CD4-positive, CD25-positive, alpha-beta regulatory T cell (primary cell): ENCODE results near the gene LRGUK. TPM values are rescaled to one million over a fixed set of nuclear protein-coding genes. Genes with fewer than 3 reads are reported as not detected.

Experiments used
- ATAC-seq, 2 donors: fragments of 150-1000 bp; cut with Tn5 transposase; one replicate each; pipeline ENCODE4 v1.10.0; 2021; ENCODE audit warnings: low read depth in 2 of 2, moderate number of reproducible peaks in 2 of 2, moderate library complexity in 1 of 2
- DNase-seq, 3 donors: peaks; one replicate each; pipeline versions ENCODE4 v3.0.0 to v3.0.0-alpha.2; 2012 to 2022; ENCODE audit warnings: mixed read lengths in 1 of 3
- H3K27ac ChIP-seq: one replicate; pipeline ENCODE4 v1.7.0; 2013; ENCODE audit warnings: mild to moderate bottlenecking, low read length; ENCODE audit not compliant: insufficient read depth, poor library complexity, severe bottlenecking
- H3K27me3 ChIP-seq: one replicate; pipeline ENCODE4 v1.7.0; 2013; ENCODE audit warnings: low read length; ENCODE audit not compliant: control insufficient read depth, insufficient read depth
- H3K36me3 ChIP-seq: one replicate; pipeline ENCODE4 v1.7.0; 2013; ENCODE audit warnings: mild to moderate bottlenecking, low read length, moderate library complexity; ENCODE audit not compliant: control insufficient read depth, insufficient read depth
- H3K4me1 ChIP-seq: 2 replicates; pipeline ENCODE4 v1.7.0; 2013; ENCODE audit warnings: mild to moderate bottlenecking, low read length; ENCODE audit not compliant: insufficient read depth, control insufficient read depth, poor library complexity, severe bottlenecking
- H3K4me3 ChIP-seq: one replicate; pipeline ENCODE4 v1.7.0; 2013; ENCODE audit warnings: low read depth, mild to moderate bottlenecking, low read length, moderate library complexity
- H3K9me3 ChIP-seq, 2 experiments: 1 replicate in 1 of 2; 2 replicates in 1 of 2; pipeline ENCODE4 v1.7.0; 2013; ENCODE audit warnings: low read length in 2 of 2, mild to moderate bottlenecking in 1 of 2, moderate library complexity in 1 of 2; ENCODE audit not compliant: control insufficient read depth in 2 of 2
- H3K27ac Mint-ChIP-seq, 3 donors: one replicate each; pipeline ENCODE4 v1.8.0; 2020 to 2022; ENCODE audit warnings: mild to moderate bottlenecking in 3 of 3, mixed read lengths in 3 of 3, moderate library complexity in 2 of 3
- H3K27me3 Mint-ChIP-seq: one replicate; pipeline ENCODE4 v1.8.0; 2022; ENCODE audit warnings: mild to moderate bottlenecking, mixed read lengths
- H3K36me3 Mint-ChIP-seq: one replicate; pipeline ENCODE4 v1.8.0; 2020; ENCODE audit warnings: mixed read lengths
- H3K4me1 Mint-ChIP-seq, 4 donors: one replicate each; pipeline ENCODE4 v1.8.0; 2020 to 2022; ENCODE audit warnings: mixed read lengths in 4 of 4, mild to moderate bottlenecking in 1 of 4
- H3K4me3 Mint-ChIP-seq, 4 donors: one replicate each; pipeline ENCODE4 v1.8.0; 2020 to 2022; ENCODE audit warnings: mild to moderate bottlenecking in 4 of 4, mixed read lengths in 4 of 4, moderate library complexity in 3 of 4
- H3K9me3 Mint-ChIP-seq, 7 donors: one replicate each; pipeline ENCODE4 v1.8.0; 2020 to 2022; ENCODE audit warnings: mixed read lengths in 7 of 7, mild to moderate bottlenecking in 3 of 7, moderate library complexity in 2 of 7
- polyA plus RNA-seq, 4 donors: library from polyadenylated mRNA; unstranded; fragments of 300-500 nt; fragmentation: Illumina TruSeq; gene quantifications; one replicate each; pipeline ENCODE4 v1.2.3, GENCODE V29; 2021
- total RNA-seq: library from RNA; stranded (reverse); gene quantifications from one replicate; pipeline ENCODE4 v1.2.3, GENCODE V29; 2022

The LRGUK gene
- total and polyA plus RNA-seq, 5 donors from 2014 or later: 0.47 TPM; not detected in 4

- Mint-ChIP-seq H3K36me3 (no peaks in the 10 kb centered on the region), H3K9me3 (no peaks in the 10 kb centered on the region), H3K4me3 (no peak overlapping the region), H3K27me3 (no peaks in the 10 kb centered on the region), H3K4me1 (peaks cover 0 to 10% (median under 1%) of the 10 kb centered on the region in 4 donors), H3K27ac (no peak overlapping the region)
- DNase-seq (no peak), ATAC-seq (no peak)
- no peak overlapping the region for H3K27ac ChIP-seq
- H3K27me3 ChIP-seq: peaks cover 2% of the 10 kb centered on the region
- no peaks in the 10 kb centered on the region for H3K9me3 ChIP-seq
- H3K36me3 ChIP-seq: no peaks in the 10 kb centered on the region
- no peak overlapping the region for H3K4me3 ChIP-seq
- H3K4me1 ChIP-seq: no peaks in the 10 kb centered on the region
Observed at GRCh38 chr7:134179036-134180011, 52.2 kb downstream of the LRGUK start.

- Mint-ChIP-seq H3K9me3 (no peaks in the 10 kb centered on the region), H3K4me1 (no peaks in the 10 kb centered on the region), H3K36me3 (no peaks in the 10 kb centered on the region), H3K27me3 (no peaks in the 10 kb centered on the region), H3K4me3 (no peak overlapping the region), H3K27ac (no peak overlapping the region)
- H3K4me3 ChIP-seq: no peak overlapping the region
- no peaks in the 10 kb centered on the region for H3K36me3 ChIP-seq
- no peak overlapping the region for H3K27ac ChIP-seq
- no peaks in the 10 kb centered on the region for H3K9me3 ChIP-seq
- ATAC-seq (no peak), DNase-seq (no peak)
- H3K27me3 ChIP-seq: peaks cover 2% of the 10 kb centered on the region
- H3K4me1 ChIP-seq: no peaks in the 10 kb centered on the region
Observed at GRCh38 chr7:134180376-134180775, 53.2 kb downstream of the LRGUK start.

- ATAC-seq (no peak), DNase-seq (no peak)
- Mint-ChIP-seq H3K9me3 (no peaks in the 10 kb centered on the region), H3K27ac (no peak overlapping the region), H3K4me1 (no peaks in the 10 kb centered on the region), H3K36me3 (no peaks in the 10 kb centered on the region), H3K27me3 (no peaks in the 10 kb centered on the region), H3K4me3 (no peak overlapping the region)
- no peaks in the 10 kb centered on the region for H3K9me3 ChIP-seq
- H3K36me3 ChIP-seq: no peaks in the 10 kb centered on the region
- no peak overlapping the region for H3K27ac ChIP-seq
- no peaks in the 10 kb centered on the region for H3K4me1 ChIP-seq
- peaks cover 2% of the 10 kb centered on the region for H3K27me3 ChIP-seq
- no peak overlapping the region for H3K4me3 ChIP-seq
Observed at GRCh38 chr7:134182078-134182477, 54.9 kb downstream of the LRGUK start.

GRCh38 chr7:134184767-134185166 lies 57.6 kb downstream of the LRGUK start:
- Histone ChIP-seq H3K4me3 (no peak overlapping the region), H3K9me3 (no peaks in the 10 kb centered on the region), H3K27me3 (peaks cover 2% of the 10 kb centered on the region), H3K36me3 (no peaks in the 10 kb centered on the region), H3K27ac (no peak overlapping the region), H3K4me1 (no peaks in the 10 kb centered on the region)
- no peak for DNase-seq
- Mint-ChIP-seq H3K27me3 (no peaks in the 10 kb centered on the region), H3K27ac (no peak overlapping the region), H3K4me1 (no peaks in the 10 kb centered on the region), H3K36me3 (no peaks in the 10 kb centered on the region), H3K9me3 (no peaks in the 10 kb centered on the region), H3K4me3 (no peak overlapping the region)
- ATAC-seq: no peak

- ATAC-seq (no peak), DNase-seq (no peak)
- Histone ChIP-seq H3K27ac (no peak overlapping the region), H3K27me3 (peaks cover 2% of the 10 kb centered on the region), H3K36me3 (no peaks in the 10 kb centered on the region), H3K9me3 (no peaks in the 10 kb centered on the region), H3K4me1 (no peaks in the 10 kb centered on the region), H3K4me3 (no peak overlapping the region)
- Mint-ChIP-seq H3K4me1 (no peaks in the 10 kb centered on the region), H3K27me3 (no peaks in the 10 kb centered on the region), H3K27ac (no peak overlapping the region), H3K36me3 (no peaks in the 10 kb centered on the region), H3K9me3 (no peaks in the 10 kb centered on the region), H3K4me3 (no peak overlapping the region)
Observed at GRCh38 chr7:134186027-134186426, 58.9 kb downstream of the LRGUK start.

- no peak overlapping the region for H3K4me3 Mint-ChIP-seq
- Histone ChIP-seq H3K9me3 (no peaks in the 10 kb centered on the region), H3K27ac (no peak overlapping the region)
Observed at GRCh38 chr7:134186801-134187200, 59.7 kb downstream of the LRGUK start.

GRCh38 chr7:134187893-134188292 lies 60.8 kb downstream of the LRGUK start:
- Histone ChIP-seq H3K4me1 (no peaks in the 10 kb centered on the region), H3K36me3 (no peaks in the 10 kb centered on the region), H3K4me3 (no peak overlapping the region), H3K27me3 (peaks cover 2% of the 10 kb centered on the region), H3K9me3 (no peaks in the 10 kb centered on the region), H3K27ac (no peak overlapping the region)
- Mint-ChIP-seq H3K27me3 (no peaks in the 10 kb centered on the region), H3K36me3 (no peaks in the 10 kb centered on the region), H3K27ac (peak overlapping the region in 1 of 3 donors; percentile 76), H3K4me3 (no peak overlapping the region), H3K4me1 (no peaks in the 10 kb centered on the region), H3K9me3 (no peaks in the 10 kb centered on the region)
- no peak for DNase-seq
- no peak for ATAC-seq

More at GRCh38 chr7:134186801-134187200, 59.7 kb downstream of the LRGUK start:
- peak overlapping the region in 1 of 3 donors; percentile 23 for H3K27ac Mint-ChIP-seq
- no peaks in the 10 kb centered on the region for H3K9me3 Mint-ChIP-seq
- no peaks in the 10 kb centered on the region for H3K27me3 Mint-ChIP-seq
- H3K36me3 ChIP-seq: no peaks in the 10 kb centered on the region
- DNase-seq: no peak
- no peaks in the 10 kb centered on the region for H3K4me1 Mint-ChIP-seq
- H3K27me3 ChIP-seq: peaks cover 2% of the 10 kb centered on the region
- no peak overlapping the region for H3K4me3 ChIP-seq
- ATAC-seq: no peak
- no peaks in the 10 kb centered on the region for H3K4me1 ChIP-seq
- no peaks in the 10 kb centered on the region for H3K36me3 Mint-ChIP-seq

GRCh38 chr7:134188311-134188710 lies 61.2 kb downstream of the LRGUK start:
- Histone ChIP-seq H3K4me3 (no peak overlapping the region), H3K9me3 (no peaks in the 10 kb centered on the region), H3K36me3 (no peaks in the 10 kb centered on the region), H3K27ac (no peak overlapping the region), H3K27me3 (peaks cover 2% of the 10 kb centered on the region), H3K4me1 (no peaks in the 10 kb centered on the region)
- no peak for DNase-seq
- H3K4me3 Mint-ChIP-seq: no peak overlapping the region
- peak overlapping the region in 1 of 3 donors; percentile 76 for H3K27ac Mint-ChIP-seq
- no peaks in the 10 kb centered on the region for H3K36me3 Mint-ChIP-seq
- ATAC-seq: no peak
- no peaks in the 10 kb centered on the region for H3K9me3 Mint-ChIP-seq
- no peaks in the 10 kb centered on the region for H3K27me3 Mint-ChIP-seq
- no peaks in the 10 kb centered on the region for H3K4me1 Mint-ChIP-seq
